SK-N-SH treated with all-trans-retinoic acid at 6 μM for 48 hours (cell line): ENCODE results near the gene HEXIM1.
A peak's percentile ranks its signal among the peaks of the same experiment; 100 is the strongest.
"Not testable (repeated sequence)": the region's sequence is repeated elsewhere in the genome, so short reads cannot be mapped to it uniquely, and the experiment has no call there.

Source experiments
- ATAC-seq: fragments of 200-7000 bp; cut with Tn5 transposase; 3 replicates; pipeline ENCODE4 v1.9.1; 2020; ENCODE audit warnings: mild to moderate bottlenecking, moderate library complexity
- ARNTL ChIP-seq: fragments of 450-650 bp; formaldehyde crosslinking; IDR thresholded peaks from 2 replicates; pipeline ENCODE4 v1.5.0; 2020; ENCODE audit warnings: low read depth, mild to moderate bottlenecking, moderate library complexity, borderline replicate concordance
- BACH2 ChIP-seq: fragments of 250-450 bp; sonication (Bioruptor Pico); IDR thresholded peaks from 2 replicates; pipeline ENCODE4 v1.9.0; 2021; ENCODE audit warnings: mild to moderate bottlenecking, borderline replicate concordance
- CSDC2 ChIP-seq: fragments of 250-450 bp; sonication (Bioruptor Pico); IDR thresholded peaks from 2 replicates; pipeline ENCODE4 v1.5.0; 2020; ENCODE audit warnings: mild to moderate bottlenecking, moderate library complexity
- ESRRG ChIP-seq: fragments of 250-450 bp; sonication (Bioruptor Pico); IDR thresholded peaks from 2 replicates; pipeline ENCODE4 v1.6.1; 2021; ENCODE audit warnings: mild to moderate bottlenecking
- GLIS3 ChIP-seq: fragments of 250-450 bp; sonication (Bioruptor Pico); IDR thresholded peaks from 2 replicates; pipeline ENCODE4 v1.5.0; 2020; ENCODE audit warnings: mild to moderate bottlenecking, moderate library complexity
- ISL1 ChIP-seq: fragments of 250-450 bp; sonication (Bioruptor Pico); IDR thresholded peaks from 2 replicates; pipeline ENCODE4 v2.1.2; 2022; ENCODE audit warnings: mild to moderate bottlenecking, moderate library complexity
- OSR1 ChIP-seq: fragments of 250-450 bp; sonication (Bioruptor Pico); IDR thresholded peaks from 2 replicates; pipeline ENCODE4 v1.8.0; 2022; ENCODE audit warnings: moderate library complexity, mild to moderate bottlenecking, inconsistent platforms
- RARB ChIP-seq: fragments of 250-450 bp; sonication (Bioruptor Pico); IDR thresholded peaks from 2 replicates; pipeline ENCODE4 v1.8.0; 2021; ENCODE audit warnings: mild to moderate bottlenecking, moderate library complexity
- TOX ChIP-seq: fragments of 250-450 bp; sonication (Bioruptor Pico); IDR thresholded peaks from 2 replicates; pipeline ENCODE4 v1.8.0; 2021; ENCODE audit warnings: mild to moderate bottlenecking, moderate library complexity, borderline replicate concordance
- ZC3H10 ChIP-seq: fragments of 250-450 bp; sonication (Bioruptor Pico); IDR thresholded peaks from 2 replicates; pipeline ENCODE4 v1.5.1; 2021; ENCODE audit warnings: mild to moderate bottlenecking, moderate library complexity
- ZFP3 ChIP-seq: fragments of 250-450 bp; sonication (Bioruptor Pico); IDR thresholded peaks from 2 replicates; pipeline ENCODE4 v1.5.0; 2020; ENCODE audit warnings: mild to moderate bottlenecking, moderate library complexity
- ZFP30 ChIP-seq: fragments of 450-650 bp; formaldehyde crosslinking; IDR thresholded peaks from 2 replicates; pipeline ENCODE4 v1.5.0; 2022; ENCODE audit warnings: mild to moderate bottlenecking, moderate library complexity
- ZNF565 ChIP-seq: fragments of 450-650 bp; formaldehyde crosslinking; conservative IDR thresholded peaks from 2 replicates; pipeline ENCODE4 v1.5.0; 2020; ENCODE audit warnings: low read depth, mild to moderate bottlenecking, moderate library complexity
- ZNF70 ChIP-seq: fragments of 450-650 bp; formaldehyde crosslinking; IDR thresholded peaks from 2 replicates; pipeline ENCODE4 v1.5.0; 2020; ENCODE audit warnings: mild to moderate bottlenecking, moderate library complexity
- TF ChIP-seq, protein P1 (sequence below): fragments of 250-450 bp; sonication (Bioruptor Pico); IDR thresholded peaks from 2 replicates; pipeline ENCODE4 v1.8.0; 2021; ENCODE audit warnings: low read depth, mild to moderate bottlenecking, moderate library complexity, borderline replicate concordance
- TF ChIP-seq, protein P2 (sequence below): fragments of 250-450 bp; sonication (Bioruptor Pico); IDR thresholded peaks from 2 replicates; pipeline ENCODE4 v1.5.0; 2020; ENCODE audit warnings: mild to moderate bottlenecking, moderate library complexity
- TF ChIP-seq, protein P3 (sequence below): fragments of 250-450 bp; sonication (Bioruptor Pico); IDR thresholded peaks from 2 replicates; pipeline ENCODE4 v1.8.0; 2020; ENCODE audit warnings: mild to moderate bottlenecking, moderate library complexity, borderline replicate concordance
- TF ChIP-seq, protein P4 (sequence below): fragments of 250-450 bp; sonication (Bioruptor Pico); IDR thresholded peaks from 2 replicates; pipeline ENCODE4 v1.5.1; 2020; ENCODE audit warnings: low read depth, mild to moderate bottlenecking, moderate library complexity

The HEXIM1 gene

DNA sequence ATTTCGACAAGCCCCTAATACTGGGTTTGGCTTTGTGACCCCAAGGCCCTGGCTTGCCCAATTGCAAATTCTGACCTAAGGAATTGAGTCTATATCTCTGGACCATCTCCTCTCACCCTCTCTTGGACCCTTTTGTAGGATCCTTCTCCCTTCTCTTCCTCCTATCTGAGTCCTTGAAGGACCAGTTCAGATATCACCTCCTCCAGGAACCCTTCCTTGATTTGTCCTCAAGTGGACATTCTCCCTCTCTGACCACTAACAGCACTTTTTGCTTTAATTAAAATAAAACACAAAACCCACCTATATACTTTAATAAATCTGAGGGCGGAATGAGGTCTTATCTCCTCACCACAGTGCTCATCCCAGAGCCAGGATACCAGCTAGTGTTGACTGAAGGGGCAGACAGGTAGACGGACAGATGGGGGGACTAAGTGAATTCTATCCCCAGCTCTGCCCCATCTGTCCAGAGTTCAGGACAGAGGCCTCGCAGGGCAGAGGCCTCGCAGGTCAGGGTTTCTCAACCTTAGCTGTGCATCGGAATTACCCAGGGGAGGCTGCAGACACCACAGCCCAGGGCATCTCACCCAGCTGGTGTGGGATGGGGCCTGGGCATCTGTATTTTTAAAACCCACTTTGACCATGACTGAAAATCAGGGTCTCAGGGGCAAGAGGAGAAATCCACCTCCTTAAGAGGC is 25.1 kb upstream of the HEXIM1 start:
- ATAC-seq: no peak
- TF ChIP-seq ZFP30 (CRISPR knock-in tag) (no peak), RARB (CRISPR knock-in tag) (no peak), OSR1 (CRISPR knock-in tag) (no peak), ZNF565 (CRISPR knock-in tag) (no peak)

DNA sequence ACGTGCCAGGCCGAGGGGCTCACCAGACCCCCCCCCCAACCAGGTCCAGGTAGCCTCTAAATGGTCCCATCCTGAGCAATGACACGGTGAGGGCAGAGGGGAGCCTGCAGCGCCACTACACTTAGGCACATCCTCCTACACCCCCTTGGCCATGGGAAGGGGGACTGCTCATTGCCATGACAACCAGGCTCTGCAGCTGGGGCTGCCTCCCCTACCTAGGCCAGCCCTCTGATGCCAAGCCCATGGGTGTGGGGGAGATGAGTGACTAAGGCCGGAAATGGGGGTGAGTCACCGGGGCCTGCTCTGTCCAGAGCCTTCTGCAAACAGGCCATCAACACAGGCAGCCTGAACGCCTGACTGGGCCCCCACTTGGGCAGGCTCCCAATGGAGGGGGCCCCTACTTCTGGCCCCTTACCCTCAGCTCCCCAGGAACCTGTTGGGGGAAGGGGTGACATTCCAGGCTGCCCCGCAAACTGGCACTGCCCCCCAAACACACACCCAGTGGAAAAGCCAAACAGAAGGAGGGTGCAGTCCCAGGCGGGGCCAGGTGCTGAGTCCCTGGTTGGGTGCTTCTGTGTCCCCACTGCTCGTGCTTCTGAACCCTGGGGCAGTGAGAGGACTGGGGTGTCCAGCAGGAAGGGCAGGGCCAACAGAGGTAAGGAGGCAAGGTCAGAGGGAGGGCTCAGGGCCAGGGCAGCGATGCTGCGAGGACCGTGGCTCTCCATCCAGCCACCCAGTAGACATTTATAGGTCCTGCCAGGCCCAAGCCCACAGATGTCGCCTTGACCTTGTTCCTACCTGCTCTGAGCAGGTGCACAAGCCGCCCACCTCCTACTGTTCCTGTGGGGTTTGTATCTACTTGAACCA is 24.1 kb upstream of the HEXIM1 start:
- TF ChIP-seq CSDC2 (peak; percentile 74; the same call in 1 of the 2 replicates), ESRRG (CRISPR knock-in tag) (no peak), ZFP3 (CRISPR knock-in tag) (0 out of 2 replicates have a peak, but pooled peaks have one; percentile 45), TOX (no peak), ARNTL (CRISPR knock-in tag) (no peak), ZNF70 (no peak), ISL1 (CRISPR knock-in tag) (no peak)
- TF ChIP-seq, protein P1, sequence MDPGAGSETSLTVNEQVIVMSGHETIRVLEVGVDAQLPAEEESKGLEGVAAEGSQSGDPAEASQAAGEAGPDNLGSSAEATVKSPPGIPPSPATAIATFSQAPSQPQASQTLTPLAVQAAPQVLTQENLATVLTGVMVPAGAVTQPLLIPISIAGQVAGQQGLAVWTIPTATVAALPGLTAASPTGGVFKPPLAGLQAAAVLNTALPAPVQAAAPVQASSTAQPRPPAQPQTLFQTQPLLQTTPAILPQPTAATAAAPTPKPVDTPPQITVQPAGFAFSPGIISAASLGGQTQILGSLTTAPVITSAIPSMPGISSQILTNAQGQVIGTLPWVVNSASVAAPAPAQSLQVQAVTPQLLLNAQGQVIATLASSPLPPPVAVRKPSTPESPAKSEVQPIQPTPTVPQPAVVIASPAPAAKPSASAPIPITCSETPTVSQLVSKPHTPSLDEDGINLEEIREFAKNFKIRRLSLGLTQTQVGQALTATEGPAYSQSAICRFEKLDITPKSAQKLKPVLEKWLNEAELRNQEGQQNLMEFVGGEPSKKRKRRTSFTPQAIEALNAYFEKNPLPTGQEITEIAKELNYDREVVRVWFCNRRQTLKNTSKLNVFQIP: 0 out of 2 replicates have a peak, but pooled peaks have one; percentile 39
- TF ChIP-seq, protein P2, sequence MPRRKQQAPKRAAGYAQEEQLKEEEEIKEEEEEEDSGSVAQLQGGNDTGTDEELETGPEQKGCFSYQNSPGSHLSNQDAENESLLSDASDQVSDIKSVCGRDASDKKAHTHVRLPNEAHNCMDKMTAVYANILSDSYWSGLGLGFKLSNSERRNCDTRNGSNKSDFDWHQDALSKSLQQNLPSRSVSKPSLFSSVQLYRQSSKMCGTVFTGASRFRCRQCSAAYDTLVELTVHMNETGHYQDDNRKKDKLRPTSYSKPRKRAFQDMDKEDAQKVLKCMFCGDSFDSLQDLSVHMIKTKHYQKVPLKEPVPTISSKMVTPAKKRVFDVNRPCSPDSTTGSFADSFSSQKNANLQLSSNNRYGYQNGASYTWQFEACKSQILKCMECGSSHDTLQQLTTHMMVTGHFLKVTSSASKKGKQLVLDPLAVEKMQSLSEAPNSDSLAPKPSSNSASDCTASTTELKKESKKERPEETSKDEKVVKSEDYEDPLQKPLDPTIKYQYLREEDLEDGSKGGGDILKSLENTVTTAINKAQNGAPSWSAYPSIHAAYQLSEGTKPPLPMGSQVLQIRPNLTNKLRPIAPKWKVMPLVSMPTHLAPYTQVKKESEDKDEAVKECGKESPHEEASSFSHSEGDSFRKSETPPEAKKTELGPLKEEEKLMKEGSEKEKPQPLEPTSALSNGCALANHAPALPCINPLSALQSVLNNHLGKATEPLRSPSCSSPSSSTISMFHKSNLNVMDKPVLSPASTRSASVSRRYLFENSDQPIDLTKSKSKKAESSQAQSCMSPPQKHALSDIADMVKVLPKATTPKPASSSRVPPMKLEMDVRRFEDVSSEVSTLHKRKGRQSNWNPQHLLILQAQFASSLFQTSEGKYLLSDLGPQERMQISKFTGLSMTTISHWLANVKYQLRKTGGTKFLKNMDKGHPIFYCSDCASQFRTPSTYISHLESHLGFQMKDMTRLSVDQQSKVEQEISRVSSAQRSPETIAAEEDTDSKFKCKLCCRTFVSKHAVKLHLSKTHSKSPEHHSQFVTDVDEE (CRISPR knock-in tag): 0 out of 2 replicates have a peak, but pooled peaks have one; percentile 37
- TF ChIP-seq, protein P3, sequence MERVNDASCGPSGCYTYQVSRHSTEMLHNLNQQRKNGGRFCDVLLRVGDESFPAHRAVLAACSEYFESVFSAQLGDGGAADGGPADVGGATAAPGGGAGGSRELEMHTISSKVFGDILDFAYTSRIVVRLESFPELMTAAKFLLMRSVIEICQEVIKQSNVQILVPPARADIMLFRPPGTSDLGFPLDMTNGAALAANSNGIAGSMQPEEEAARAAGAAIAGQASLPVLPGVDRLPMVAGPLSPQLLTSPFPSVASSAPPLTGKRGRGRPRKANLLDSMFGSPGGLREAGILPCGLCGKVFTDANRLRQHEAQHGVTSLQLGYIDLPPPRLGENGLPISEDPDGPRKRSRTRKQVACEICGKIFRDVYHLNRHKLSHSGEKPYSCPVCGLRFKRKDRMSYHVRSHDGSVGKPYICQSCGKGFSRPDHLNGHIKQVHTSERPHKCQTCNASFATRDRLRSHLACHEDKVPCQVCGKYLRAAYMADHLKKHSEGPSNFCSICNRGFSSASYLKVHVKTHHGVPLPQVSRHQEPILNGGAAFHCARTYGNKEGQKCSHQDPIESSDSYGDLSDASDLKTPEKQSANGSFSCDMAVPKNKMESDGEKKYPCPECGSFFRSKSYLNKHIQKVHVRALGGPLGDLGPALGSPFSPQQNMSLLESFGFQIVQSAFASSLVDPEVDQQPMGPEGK (CRISPR knock-in tag): peak; percentile 93
- ATAC-seq: peak; percentile 93

DNA sequence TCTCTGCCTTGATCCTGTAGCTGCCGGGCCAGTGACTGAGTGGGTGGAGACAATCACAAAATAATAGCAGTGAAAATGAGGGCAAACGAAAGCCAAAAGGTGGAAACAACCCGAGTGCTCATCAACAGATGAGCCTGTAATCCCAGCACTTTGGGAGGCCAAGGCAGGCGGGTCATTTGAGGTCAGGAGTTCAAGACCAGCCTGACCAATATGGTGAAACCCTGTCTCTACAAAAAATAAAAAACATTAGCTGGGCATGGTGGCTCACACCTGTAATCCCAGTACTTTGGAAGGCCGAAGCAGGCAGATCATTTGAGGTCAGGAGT is 23.5 kb upstream of the HEXIM1 start:
- ATAC-seq: not testable (repeated sequence)

DNA sequence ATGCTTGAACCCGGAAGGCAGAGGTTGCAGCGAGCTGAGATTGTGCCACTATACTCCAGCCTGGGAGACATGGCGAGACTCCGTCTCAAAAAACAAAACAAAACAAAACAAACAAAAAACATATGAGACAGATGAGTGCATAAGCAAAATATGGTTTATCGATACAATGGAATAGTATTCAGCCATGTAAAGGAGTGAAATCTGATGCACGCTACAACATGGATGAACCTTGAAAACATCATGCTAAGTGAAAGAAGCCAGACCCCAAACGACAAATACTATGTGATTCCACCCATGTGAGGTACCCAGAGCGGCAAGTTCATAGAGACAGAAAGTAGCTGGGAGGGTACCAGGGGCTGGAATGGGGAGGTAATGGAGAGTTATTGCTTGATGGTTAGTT is 22.8 kb upstream of the HEXIM1 start:
- ATAC-seq: no peak
- TF ChIP-seq GLIS3 (CRISPR knock-in tag) (no peak), ZFP3 (CRISPR knock-in tag) (no peak), RARB (CRISPR knock-in tag) (no peak), ZC3H10 (CRISPR knock-in tag) (no peak), TOX (no peak), BACH2 (CRISPR knock-in tag) (no peak)
- TF ChIP-seq, protein P4, sequence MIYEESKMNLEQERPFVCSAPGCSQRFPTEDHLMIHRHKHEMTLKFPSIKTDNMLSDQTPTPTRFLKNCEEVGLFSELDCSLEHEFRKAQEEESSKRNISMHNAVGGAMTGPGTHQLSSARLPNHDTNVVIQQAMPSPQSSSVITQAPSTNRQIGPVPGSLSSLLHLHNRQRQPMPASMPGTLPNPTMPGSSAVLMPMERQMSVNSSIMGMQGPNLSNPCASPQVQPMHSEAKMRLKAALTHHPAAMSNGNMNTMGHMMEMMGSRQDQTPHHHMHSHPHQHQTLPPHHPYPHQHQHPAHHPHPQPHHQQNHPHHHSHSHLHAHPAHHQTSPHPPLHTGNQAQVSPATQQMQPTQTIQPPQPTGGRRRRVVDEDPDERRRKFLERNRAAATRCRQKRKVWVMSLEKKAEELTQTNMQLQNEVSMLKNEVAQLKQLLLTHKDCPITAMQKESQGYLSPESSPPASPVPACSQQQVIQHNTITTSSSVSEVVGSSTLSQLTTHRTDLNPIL: no peak
- TF ChIP-seq, protein P3 (CRISPR knock-in tag): no peak
- TF ChIP-seq, protein P1: no peak
- TF ChIP-seq, protein P2 (CRISPR knock-in tag): no peak
